ENCODE results near the gene ADORA3.

The ADORA3 gene

GRCh38 chr1:111470596-111470995 lies 32.8 kb downstream of the ADORA3 start:
- Mint-ChIP-seq H3K36me3 (peaks cover 12% of the 10 kb centered on the region), H3K9me3 (no peaks in the 10 kb centered on the region), H3K27me3 (no peaks in the 10 kb centered on the region), H3K4me3 (no peak overlapping the region), H3K4me1 (peaks cover 15% of the 10 kb centered on the region), H3K27ac (no peak overlapping the region)
- ATAC-seq: peak; percentile 2

- Mint-ChIP-seq H3K27me3 (no peaks in the 10 kb centered on the region), H3K4me3 (no peak overlapping the region), H3K27ac (no peak overlapping the region), H3K36me3 (peaks cover 21% of the 10 kb centered on the region), H3K4me1 (peaks cover 16% of the 10 kb centered on the region), H3K9me3 (no peaks in the 10 kb centered on the region)
- no peak for ATAC-seq
Measured at GRCh38 chr1:111469539-111469938, 33.9 kb downstream of the ADORA3 start.

- ATAC-seq: no peak
- H3K36me3 Mint-ChIP-seq: peaks cover 28% of the 10 kb centered on the region
- H3K4me1 Mint-ChIP-seq: peaks cover 16% of the 10 kb centered on the region
- H3K9me3 Mint-ChIP-seq: no peaks in the 10 kb centered on the region
- no peak overlapping the region for H3K27ac Mint-ChIP-seq
- H3K27me3 Mint-ChIP-seq: no peaks in the 10 kb centered on the region
- H3K4me3 Mint-ChIP-seq: no peak overlapping the region
Measured at GRCh38 chr1:111468717-111469100, 34.7 kb downstream of the ADORA3 start.

- no peak overlapping the region for H3K27ac Mint-ChIP-seq
- H3K4me3 Mint-ChIP-seq: no peak overlapping the region
- peaks cover 16% of the 10 kb centered on the region for H3K4me1 Mint-ChIP-seq
- ATAC-seq: no peak
- H3K9me3 Mint-ChIP-seq: no peaks in the 10 kb centered on the region
- no peaks in the 10 kb centered on the region for H3K27me3 Mint-ChIP-seq
- peaks cover 34% of the 10 kb centered on the region for H3K36me3 Mint-ChIP-seq
Measured at GRCh38 chr1:111467865-111468716, 35.3 kb downstream of the ADORA3 start.

- no peak overlapping the region for H3K4me3 Mint-ChIP-seq
- H3K27ac Mint-ChIP-seq: no peak overlapping the region
- peaks cover 7% of the 10 kb centered on the region for H3K4me1 Mint-ChIP-seq
- H3K36me3 Mint-ChIP-seq: peaks cover 41% of the 10 kb centered on the region
- ATAC-seq: no peak
- H3K9me3 Mint-ChIP-seq: no peaks in the 10 kb centered on the region
- H3K27me3 Mint-ChIP-seq: no peaks in the 10 kb centered on the region
Measured at GRCh38 chr1:111466480-111466879, 37.0 kb downstream of the ADORA3 start.

GRCh38 chr1:111465754-111466153 lies 37.7 kb downstream of the ADORA3 start:
- no peaks in the 10 kb centered on the region for H3K9me3 Mint-ChIP-seq
- H3K4me3 Mint-ChIP-seq: no peak overlapping the region
- peaks cover 7% of the 10 kb centered on the region for H3K4me1 Mint-ChIP-seq
- H3K27ac Mint-ChIP-seq: peak overlapping the region; percentile 3
- no peaks in the 10 kb centered on the region for H3K27me3 Mint-ChIP-seq
- no peak for ATAC-seq
- peaks cover 44% of the 10 kb centered on the region for H3K36me3 Mint-ChIP-seq

- Mint-ChIP-seq H3K36me3 (peaks cover 57% of the 10 kb centered on the region), H3K4me1 (peaks cover 10% of the 10 kb centered on the region), H3K27ac (no peak overlapping the region), H3K27me3 (no peaks in the 10 kb centered on the region), H3K4me3 (no peak overlapping the region), H3K9me3 (no peaks in the 10 kb centered on the region)
- ATAC-seq: no peak
Measured at GRCh38 chr1:111463029-111463683, 40.3 kb downstream of the ADORA3 start.

GRCh38 chr1:111462370-111463028 lies 40.9 kb downstream of the ADORA3 start:
- Mint-ChIP-seq H3K36me3 (peaks cover 61% of the 10 kb centered on the region), H3K4me1 (peaks cover 12% of the 10 kb centered on the region), H3K27me3 (no peaks in the 10 kb centered on the region), H3K9me3 (no peaks in the 10 kb centered on the region), H3K4me3 (no peak overlapping the region), H3K27ac (no peak overlapping the region)
- no peak for ATAC-seq

GRCh38 chr1:111461765-111462164 lies 41.7 kb downstream of the ADORA3 start:
- no peak overlapping the region for H3K27ac Mint-ChIP-seq
- ATAC-seq: no peak

GRCh38 chr1:111455642-111456031 lies 47.8 kb downstream of the ADORA3 start:
- H3K36me3 Mint-ChIP-seq: peaks cover 67% of the 10 kb centered on the region

More at GRCh38 chr1:111461765-111462164, 41.7 kb downstream of the ADORA3 start:
- Mint-ChIP-seq H3K4me3 (no peak overlapping the region), H3K36me3 (peaks cover 64% of the 10 kb centered on the region), H3K9me3 (no peaks in the 10 kb centered on the region), H3K27me3 (no peaks in the 10 kb centered on the region), H3K4me1 (peaks cover 12% of the 10 kb centered on the region)

GRCh38 chr1:111454859-111455641 lies 48.4 kb downstream of the ADORA3 start:
- no peaks in the 10 kb centered on the region for H3K9me3 Mint-ChIP-seq
- H3K27ac Mint-ChIP-seq: peak overlapping the region; percentile 12
- H3K36me3 Mint-ChIP-seq: peaks cover 65% of the 10 kb centered on the region
- H3K4me3 Mint-ChIP-seq: no peak overlapping the region
- no peak for ATAC-seq
- no peaks in the 10 kb centered on the region for H3K27me3 Mint-ChIP-seq
- peaks cover 45% of the 10 kb centered on the region for H3K4me1 Mint-ChIP-seq

More at GRCh38 chr1:111455642-111456031, 47.8 kb downstream of the ADORA3 start:
- Mint-ChIP-seq H3K4me3 (no peak overlapping the region), H3K27ac (no peak overlapping the region), H3K27me3 (no peaks in the 10 kb centered on the region), H3K9me3 (no peaks in the 10 kb centered on the region), H3K4me1 (peaks cover 40% of the 10 kb centered on the region)
- ATAC-seq: no peak

GRCh38 chr1:111453706-111454105 lies 49.7 kb downstream of the ADORA3 start:
- Mint-ChIP-seq H3K27ac (peak overlapping the region; percentile 12), H3K9me3 (no peaks in the 10 kb centered on the region), H3K4me1 (peaks cover 51% of the 10 kb centered on the region), H3K36me3 (peaks cover 66% of the 10 kb centered on the region), H3K4me3 (no peak overlapping the region), H3K27me3 (no peaks in the 10 kb centered on the region)
- no peak for ATAC-seq

GRCh38 chr1:111452581-111452980 lies 50.9 kb downstream of the ADORA3 start:
- H3K4me1 Mint-ChIP-seq: peaks cover 57% of the 10 kb centered on the region
- H3K36me3 Mint-ChIP-seq: peaks cover 55% of the 10 kb centered on the region
- no peak for ATAC-seq
- H3K4me3 Mint-ChIP-seq: no peak overlapping the region
- H3K27ac Mint-ChIP-seq: peak overlapping the region; percentile 99
- H3K27me3 Mint-ChIP-seq: no peaks in the 10 kb centered on the region
- no peaks in the 10 kb centered on the region for H3K9me3 Mint-ChIP-seq

- ATAC-seq: no peak
- Mint-ChIP-seq H3K27ac (peak overlapping the region; percentile 99), H3K9me3 (no peaks in the 10 kb centered on the region), H3K4me1 (peaks cover 65% of the 10 kb centered on the region), H3K27me3 (no peaks in the 10 kb centered on the region), H3K36me3 (peaks cover 42% of the 10 kb centered on the region), H3K4me3 (peak overlapping the region; percentile 100)
Measured at GRCh38 chr1:111450185-111450584, 53.2 kb downstream of the ADORA3 start.

- H3K27ac Mint-ChIP-seq: peak overlapping the region; percentile 99
- H3K27me3 Mint-ChIP-seq: no peaks in the 10 kb centered on the region
- H3K4me3 Mint-ChIP-seq: peak overlapping the region; percentile 100
- H3K4me1 Mint-ChIP-seq: peaks cover 66% of the 10 kb centered on the region
- ATAC-seq: no peak
- no peaks in the 10 kb centered on the region for H3K9me3 Mint-ChIP-seq
- peaks cover 38% of the 10 kb centered on the region for H3K36me3 Mint-ChIP-seq
Measured at GRCh38 chr1:111449703-111450017, 53.8 kb downstream of the ADORA3 start.
